Measurements from ENCODE around the gene HERC6. TPM values are rescaled to one million over a fixed set of nuclear protein-coding genes. Genes with fewer than 3 reads are reported as not detected.

Gene HERC6
- total RNA-seq = 3.0 and 3.8 TPM in 2 replicates

GRCh38 chr4:88378691-88379559, at the start of gene HERC6:
HERC6 (plus strand) TSS chr4:88378852; CDS start chr4:88378922, 70 bp downstream.

GRCh38 chr4:88456670-88457306, 78.1 kb downstream of the HERC6 start, which contains the start of gene HERC5:
HERC5 (plus strand) TSS chr4:88457119; CDS start chr4:88457270, 151 bp downstream.

Other genes starting within 250 kb of the HERC6 start
- 1.00 and 1.1 TPM in 2 replicates for gene ABCG2, start 220.2 kb upstream of the HERC6 start, total RNA-seq
- gene PPM1K, start 94.3 kb upstream of the HERC6 start, total RNA-seq = 10.1 and 14.9 TPM in 2 replicates
- 0.57 and 2.0 TPM in 2 replicates for gene HERC5, start 78.3 kb downstream of the HERC6 start, total RNA-seq
- 69.3 and 72.4 TPM in 2 replicates for gene PYURF, start 144.9 kb downstream of the HERC6 start, total RNA-seq
- 15.1 and 15.3 TPM in 2 replicates for gene HERC3, start 213.6 kb downstream of the HERC6 start, total RNA-seq

Data from smooth muscle cell of bladder (primary cell).